Measurements from ENCODE around the gene MRLN.

DNA sequence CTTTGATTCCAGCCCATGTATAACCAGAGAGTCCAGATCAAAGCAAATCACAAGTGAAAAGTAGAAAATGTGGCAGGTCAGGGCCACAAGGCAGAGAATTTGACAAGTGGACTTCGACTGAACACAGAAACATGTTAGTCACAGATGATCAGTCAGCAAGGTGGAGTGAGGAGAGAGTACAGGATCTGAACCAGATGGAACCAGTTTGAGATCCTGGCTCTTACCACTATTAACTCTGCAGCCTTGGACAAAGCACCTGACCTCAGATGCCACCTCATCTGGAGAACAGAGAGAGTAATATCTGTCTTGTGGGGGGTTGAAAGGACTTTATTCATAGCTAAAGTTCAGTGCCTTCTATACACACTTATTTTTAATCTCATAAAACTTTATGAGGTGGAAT lies 4.4 kb downstream of the MRLN start:
- no peak for TF ChIP-seq CTCF (IDR thresholded peaks at IDR 0.05; ENCODE audit: low read depth, low read length)
- no peak for TF ChIP-seq MYC (IDR thresholded peaks at IDR 0.05; ENCODE audit: low read depth, low read length)

All from NB4 (cell line).